ENCODE measurements around the gene SP140L.

- no peak for TF ChIP-seq POLR2AphosphoS5 (IDR thresholded peaks at IDR 0.05; ENCODE audit: low read depth, low read length)
- TF ChIP-seq REST (IDR thresholded peaks at IDR 0.05; ENCODE audit: insufficient read depth in 1 of 2, low read depth in 2 of 2, low read length in 2 of 2), result no peak
- no peak for TF ChIP-seq FOXP2 (optimal IDR thresholded peaks at IDR 0.05; ENCODE audit: borderline replicate concordance, extremely low read depth, extremely low read length, insufficient read depth)
These were observed 55.1 kb downstream of the SP140L start for GRCh38 chr2:230382108-230382507.

Data from PFSK-1 (cell line).